GM12865 (cell line): ENCODE measurements around the gene SLC6A6.

Experiments used
- DNase-seq: peaks from one replicate; pipeline ENCODE4 v3.0.0; 2010; ENCODE audit warnings: low read depth
- H3K4me3 ChIP-seq: 2 replicates; pipeline ENCODE4 v1.5.1; 2011; ENCODE audit warnings: mild to moderate bottlenecking, low read depth, low read length, control low read depth
- TF ChIP-seq, protein P1 (sequence below): IDR thresholded peaks from 2 replicates; pipeline ENCODE4 v1.5.1; 2011; ENCODE audit warnings: low read length, control low read depth, low read depth, inconsistent platforms; ENCODE audit not compliant: insufficient read depth; ENCODE audit errors: missing control alignments

SLC6A6 gene

GRCh38 chr3:14490255-14490654 lies 87.8 kb downstream of the SLC6A6 start:
- TF ChIP-seq, protein P1, sequence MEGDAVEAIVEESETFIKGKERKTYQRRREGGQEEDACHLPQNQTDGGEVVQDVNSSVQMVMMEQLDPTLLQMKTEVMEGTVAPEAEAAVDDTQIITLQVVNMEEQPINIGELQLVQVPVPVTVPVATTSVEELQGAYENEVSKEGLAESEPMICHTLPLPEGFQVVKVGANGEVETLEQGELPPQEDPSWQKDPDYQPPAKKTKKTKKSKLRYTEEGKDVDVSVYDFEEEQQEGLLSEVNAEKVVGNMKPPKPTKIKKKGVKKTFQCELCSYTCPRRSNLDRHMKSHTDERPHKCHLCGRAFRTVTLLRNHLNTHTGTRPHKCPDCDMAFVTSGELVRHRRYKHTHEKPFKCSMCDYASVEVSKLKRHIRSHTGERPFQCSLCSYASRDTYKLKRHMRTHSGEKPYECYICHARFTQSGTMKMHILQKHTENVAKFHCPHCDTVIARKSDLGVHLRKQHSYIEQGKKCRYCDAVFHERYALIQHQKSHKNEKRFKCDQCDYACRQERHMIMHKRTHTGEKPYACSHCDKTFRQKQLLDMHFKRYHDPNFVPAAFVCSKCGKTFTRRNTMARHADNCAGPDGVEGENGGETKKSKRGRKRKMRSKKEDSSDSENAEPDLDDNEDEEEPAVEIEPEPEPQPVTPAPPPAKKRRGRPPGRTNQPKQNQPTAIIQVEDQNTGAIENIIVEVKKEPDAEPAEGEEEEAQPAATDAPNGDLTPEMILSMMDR: no peak
- no peak for DNase-seq
- no peak overlapping the region for H3K4me3 ChIP-seq

DNA sequence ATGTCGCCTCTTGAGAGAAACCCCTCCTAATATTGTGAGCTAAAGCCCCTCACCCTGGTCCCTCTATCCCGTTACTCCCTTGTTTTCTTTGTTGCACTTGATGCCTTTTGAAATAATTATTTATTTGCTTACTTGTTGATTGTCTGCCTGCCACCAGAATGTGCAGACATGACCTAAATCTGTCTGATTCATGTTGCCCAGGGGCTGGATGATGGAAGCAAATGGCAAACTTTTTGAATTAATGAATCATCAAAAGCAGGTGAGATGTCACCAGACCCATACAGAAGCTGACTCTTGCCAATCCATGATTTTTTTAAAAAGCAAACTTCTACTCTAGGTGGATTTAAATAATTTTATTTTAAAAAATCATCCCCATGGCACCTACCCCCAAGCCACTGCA lies 88.4 kb downstream of the SLC6A6 start:
- DNase-seq: no peak
- no peak overlapping the region for H3K4me3 ChIP-seq
- TF ChIP-seq, protein P1: no peak

- no peak for DNase-seq
- TF ChIP-seq, protein P1: no peak
- H3K4me3 ChIP-seq: no peak overlapping the region
Measured at GRCh38 chr3:14491396-14492190, 89.2 kb downstream of the SLC6A6 start.

DNA sequence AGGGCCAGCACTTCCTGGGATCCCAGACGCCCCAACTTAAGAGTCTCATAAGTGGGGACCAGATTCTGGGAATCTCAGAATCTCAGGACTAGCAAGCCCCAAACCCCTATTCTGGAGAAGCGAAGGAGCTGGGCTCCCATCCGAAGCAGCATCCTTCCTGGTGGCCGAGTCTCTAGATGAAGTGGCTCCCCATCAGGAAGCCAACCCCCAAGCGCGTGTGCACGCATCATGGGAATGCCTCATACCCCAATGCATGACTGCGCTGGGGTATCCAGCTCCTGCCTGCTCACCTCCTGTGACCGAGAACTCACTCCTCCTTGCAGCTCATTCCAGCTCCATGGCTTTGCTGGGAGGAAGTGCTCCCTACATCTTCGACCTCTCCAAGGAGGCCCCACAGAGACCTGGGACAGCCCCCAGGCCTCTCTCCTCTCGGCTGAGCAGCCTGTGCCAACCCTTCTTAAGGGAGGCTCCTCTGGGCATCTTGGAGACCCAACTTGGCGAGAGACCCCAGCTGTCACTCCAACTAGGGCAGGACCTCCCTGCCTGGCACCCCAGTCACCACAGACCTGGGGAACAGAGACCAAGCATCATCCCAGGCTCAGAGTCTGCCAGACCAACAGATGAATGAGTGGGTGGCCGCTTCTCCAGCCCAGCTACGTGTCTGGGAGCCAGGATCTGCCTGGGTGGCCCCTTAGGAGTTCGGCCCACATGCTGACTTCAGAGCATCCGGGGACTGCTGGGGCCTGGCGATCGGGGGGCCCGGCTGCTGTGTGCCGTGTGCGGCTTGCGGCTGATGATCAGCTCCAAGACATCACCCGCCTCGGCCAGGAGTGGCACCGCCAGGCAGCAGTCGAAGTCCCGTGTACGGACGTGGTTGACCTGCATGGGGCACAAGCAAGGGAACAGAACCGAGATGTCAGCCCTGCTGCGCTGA lies 90.8 kb downstream of the SLC6A6 start:
- no peak for DNase-seq
- no peak overlapping the region for H3K4me3 ChIP-seq
- TF ChIP-seq, protein P1: no peak

- TF ChIP-seq, protein P1: no peak
Measured at GRCh38 chr3:14494279-14494972, 92.0 kb downstream of the SLC6A6 start.

DNA sequence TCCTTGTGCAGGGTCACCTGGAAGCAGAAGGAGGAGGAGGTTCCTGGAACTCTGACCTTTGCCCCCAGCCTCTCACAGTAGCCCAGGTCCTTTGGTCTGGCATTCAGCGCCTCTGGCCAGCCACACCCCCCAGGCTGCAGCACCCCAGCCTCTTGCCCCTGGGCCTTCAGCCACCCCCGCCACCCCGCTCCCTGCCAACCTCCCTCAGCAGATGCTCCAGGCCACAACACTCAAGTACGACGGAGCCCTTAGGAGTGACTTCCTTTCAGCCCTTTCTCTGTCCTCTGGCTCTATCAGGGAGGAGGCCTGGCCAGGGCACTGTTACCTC lies 92.5 kb downstream of the SLC6A6 start:
- no peak overlapping the region for H3K4me3 ChIP-seq
- TF ChIP-seq, protein P1: no peak
- DNase-seq: no peak

More at GRCh38 chr3:14494279-14494972, 92.0 kb downstream of the SLC6A6 start:
- H3K4me3 ChIP-seq: no peak overlapping the region
- no peak for DNase-seq
